Measurements from ENCODE around the gene YES1.
"Not testable (repeated sequence)": the region's sequence is repeated elsewhere in the genome, so short reads cannot be mapped to it uniquely, and the experiment has no call there.

GRCh38 chr18:759864-760263, 52.2 kb downstream of the YES1 start:
- TF ChIP-seq CTCF (IDR thresholded peaks at IDR 0.05 in 2 of 3, conservative IDR thresholded peaks at IDR 0.05 in 1 of 3; ENCODE audit: borderline replicate concordance in 1 of 3, insufficient read depth in 1 of 3, low read depth in 2 of 3, low read length in 2 of 3); EZH2 (IDR thresholded peaks at IDR 0.05); YY1 (IDR thresholded peaks at IDR 0.05; ENCODE audit: extremely low read depth, insufficient replicate concordance, low read depth, low read length); POLR2AphosphoS5 (IDR thresholded peaks at IDR 0.05; ENCODE audit: low read depth, low read length): not testable (repeated sequence)
